ENCODE data around the gene FAM114A2. TPM values are rescaled to one million over a fixed set of nuclear protein-coding genes. Genes with fewer than 3 reads are reported as not detected.

The FAM114A2 gene
- total RNA-seq, 1 experiment from 2014 or later, result 19.8 TPM

- Histone ChIP-seq H3K9me2 (ENCODE audit: insufficient read depth) (no peaks in the 10 kb centered on the region), H3K9me3 (ENCODE audit: control insufficient read depth in 1 of 2, insufficient read depth in 1 of 2, low read depth in 1 of 2, low read length in 2 of 2) (no peaks in the 10 kb centered on the region), H3K36me3 (ENCODE audit: control insufficient read depth in 1 of 2, insufficient read depth in 2 of 2, low read length in 2 of 2) (no peaks in the 10 kb centered on the region), H3K4me2 (ENCODE audit: low read length) (no peak overlapping the region), H2AFZ (ENCODE audit: low read depth, low read length, poor library complexity, severe bottlenecking) (no peak overlapping the region), H3K27me3 (ENCODE audit: insufficient read depth, low read length) (peaks cover 20% of the 10 kb centered on the region; the same call in 1 of the 2 replicates), H3K9ac (ENCODE audit: low read length) (no peak overlapping the region), H3K79me2 (ENCODE audit: insufficient read depth, low read length) (no peaks in the 10 kb centered on the region), H4K20me1 (ENCODE audit: insufficient read depth) (no peaks in the 10 kb centered on the region), H3K4me1 (ENCODE audit: control insufficient read depth in 1 of 2, insufficient read depth in 2 of 2, low read length in 2 of 2) (no peaks in the 10 kb centered on the region), H3K4me3 (replicated peaks in 1 of 2; ENCODE audit: low read depth in 1 of 2, low read length in 2 of 2) (no peak overlapping the region), H3K27ac (ENCODE audit: low read depth, low read length) (no peak overlapping the region)
- ATAC-seq (no peak), DNase-seq (ENCODE audit: low read depth, low spot score) (no peak)
- intact Hi-C loops (cut with micrococcal nuclease), result loop anchor here (5.0 kb wide), 1 partner anchor 142 kb away; no protein-coding TSS in a partner anchor
- CTCF ChIA-PET, result no interaction called here
- no TSS peak for BruUV-seq (replicated peaks)
- RAD21 ChIA-PET (ENCODE audit: low non-redundant PET in 1 of 2, low total read pairs in 2 of 2, uncharacterized antibody in 2 of 2, unreplicated experiment in 2 of 2), result no interaction called here
- TF ChIP-seq ELF1 (IDR thresholded peaks at IDR 0.05; ENCODE audit: borderline replicate concordance, low read depth) (no peak), ZBTB33 (IDR thresholded peaks at IDR 0.05; ENCODE audit: extremely low read depth, insufficient replicate concordance, low read length) (no peak), EZH2phosphoT487 (IDR thresholded peaks at IDR 0.05; ENCODE audit: borderline replicate concordance) (no peak), TCF7L2 (IDR thresholded peaks at IDR 0.05; ENCODE audit: borderline replicate concordance, extremely low read depth, insufficient read depth, insufficient read length) (no peak), CTCF (IDR thresholded peaks at IDR 0.05 in 2 of 3, conservative IDR thresholded peaks at IDR 0.05 in 1 of 3; ENCODE audit: borderline replicate concordance in 1 of 3, insufficient read depth in 1 of 3, low read depth in 2 of 3, low read length in 2 of 3) (no peak), ATF3 (IDR thresholded peaks at IDR 0.05) (no peak), YY1 (IDR thresholded peaks at IDR 0.05; ENCODE audit: extremely low read depth, insufficient replicate concordance, low read depth, low read length) (no peak), EGR1 (IDR thresholded peaks at IDR 0.05; ENCODE audit: low read depth) (no peak), SP1 (IDR thresholded peaks at IDR 0.05; ENCODE audit: low read depth) (no peak), SRF (IDR thresholded peaks at IDR 0.05; ENCODE audit: low read depth) (no peak)
- POLR2A ChIA-PET, result no interaction called here
These were observed 69.7 kb downstream of the FAM114A2 start for GRCh38 chr5:153968761-153969562.
